Loucy (cell line): ENCODE data around the gene WDR19.

Source experiments
- CTCF ChIP-seq: fragments of 200-600 bp; sonication (generic); conservative IDR thresholded peaks from 2 replicates; pipeline ENCODE4 v1.5.1; 2014; ENCODE audit warnings: mild to moderate bottlenecking, antibody characterized with exemption, low read length
- EZH2phosphoT487 ChIP-seq: fragments of 200-600 bp; IDR thresholded peaks from 2 replicates; pipeline ENCODE4 v1.6.1; 2018; ENCODE audit warnings: antibody characterized with exemption, mild to moderate bottlenecking, moderate library complexity, borderline replicate concordance

GRCh38 chr4:39326468-39326977 is 144.2 kb downstream of the WDR19 start:
- TF ChIP-seq CTCF (no peak), EZH2phosphoT487 (no peak)
